IMR-90 (cell line): ENCODE data around the gene ABCC4. TPM values are rescaled to one million over a fixed set of nuclear protein-coding genes. Genes with fewer than 3 reads are reported as not detected.

Source experiments
- ATAC-seq: fragments of 200-7000 bp; cut with Tn5 transposase; 2 replicates; pipeline ENCODE4 v1.9.1; 2020; ENCODE audit warnings: low read depth, mild to moderate bottlenecking, moderate library complexity
- BruUV-seq: library from RNA; stranded (reverse); fragments of 400-500 nt; replicated peaks from 2 replicates; lab custom pipeline; 2021; lab: Mats Ljungman, UMichigan
- CTCF ChIA-PET: fragments of 300-600 bp; formaldehyde crosslinking; extraction: SDS; loops from one replicate; lab custom pipeline; 2021; ENCODE audit warnings: antibody characterized with exemption; lab: Yijun Ruan, JAX
- POLR2A ChIA-PET: fragments of 300-600 bp; sonication (Branson Sonifier 250); formaldehyde crosslinking; loops from one replicate; lab custom pipeline; 2022; ENCODE audit warnings: antibody characterized with exemption; ENCODE audit not compliant: unreplicated experiment; lab: Charles Lee
- DNase-seq: peaks from one replicate; pipeline ENCODE4 v3.0.0; 2013
- H2AFZ ChIP-seq: replicated peaks from 2 replicates; pipeline ENCODE3; 2013; ENCODE audit warnings: low read length, mild to moderate bottlenecking; ENCODE audit not compliant: poor library complexity
- H2AK5ac ChIP-seq: 2 replicates; pipeline ENCODE4 v1.6.1; 2013; ENCODE audit warnings: low read depth, low read length, inconsistent platforms
- H2AK9ac ChIP-seq: replicated peaks from 2 replicates; pipeline ENCODE3; 2013; ENCODE audit warnings: mild to moderate bottlenecking, low read depth, low read length, moderate library complexity; ENCODE audit not compliant: poor library complexity
- H2BK120ac ChIP-seq: 2 replicates; pipeline ENCODE4 v1.6.1; 2013; ENCODE audit warnings: low read depth, low read length, inconsistent platforms
- H2BK15ac ChIP-seq: 3 replicates; pipeline ENCODE4 v1.6.1; 2013; ENCODE audit warnings: low read depth, low read length, inconsistent platforms
- H2BK20ac ChIP-seq: 2 replicates; pipeline ENCODE4 v1.6.1; 2013; ENCODE audit warnings: low read depth, mild to moderate bottlenecking, inconsistent platforms, low read length, moderate library complexity
- H2BK5ac ChIP-seq: 2 replicates; pipeline ENCODE4 v1.6.1; 2013; ENCODE audit warnings: mild to moderate bottlenecking, low read depth, low read length, inconsistent platforms; ENCODE audit not compliant: poor library complexity, severe bottlenecking
- H3K14ac ChIP-seq: replicated peaks from 2 replicates; pipeline ENCODE4 v1.6.1; 2013; ENCODE audit warnings: low read depth, low read length, inconsistent platforms
- H3K18ac ChIP-seq: 2 replicates; pipeline ENCODE4 v1.6.1; 2013; ENCODE audit warnings: low read depth, low read length, control low read depth
- H3K23ac ChIP-seq: 2 replicates; pipeline ENCODE4 v1.6.1; 2013; ENCODE audit warnings: low read depth, low read length, inconsistent platforms
- H3K27ac ChIP-seq: 2 replicates; pipeline ENCODE4 v1.5.1; 2013; ENCODE audit warnings: mild to moderate bottlenecking, control low read depth, low read length; ENCODE audit not compliant: insufficient read depth
- H3K27me3 ChIP-seq: 2 replicates; pipeline ENCODE4 v1.6.1; 2013; ENCODE audit warnings: low read length; ENCODE audit not compliant: control insufficient read depth, insufficient read depth
- H3K36me3 ChIP-seq: 2 replicates; pipeline ENCODE4 v1.6.1; 2013; ENCODE audit warnings: low read length, mixed read lengths; ENCODE audit not compliant: control insufficient read depth, insufficient read depth
- H3K4ac ChIP-seq: 2 replicates; pipeline ENCODE4 v1.6.1; 2013; ENCODE audit warnings: low read depth, low read length, inconsistent platforms
- H3K4me1 ChIP-seq: 2 replicates; pipeline ENCODE4 v1.6.1; 2013; ENCODE audit warnings: low read length, mixed read lengths; ENCODE audit not compliant: control insufficient read depth, insufficient read depth
- H3K4me2 ChIP-seq: 2 replicates; pipeline ENCODE4 v1.6.1; 2013; ENCODE audit warnings: low read depth, mild to moderate bottlenecking, control low read depth, low read length, moderate library complexity
- H3K4me3 ChIP-seq: 2 replicates; pipeline ENCODE4 v1.5.1; 2013; ENCODE audit warnings: low read depth, mild to moderate bottlenecking, control low read depth, low read length, moderate library complexity; ENCODE audit not compliant: insufficient read depth
- H3K56ac ChIP-seq: 2 replicates; pipeline ENCODE4 v1.6.1; 2013; ENCODE audit warnings: low read length, inconsistent platforms; ENCODE audit not compliant: insufficient read depth; ENCODE audit errors: extremely low read depth
- H3K79me1 ChIP-seq, 2 experiments: 2 replicates each; pipeline ENCODE4 v1.6.1; 2013; ENCODE audit warnings: low read length in 2 of 2, inconsistent platforms in 1 of 2, low read depth in 1 of 2
- H3K9ac ChIP-seq: 2 replicates; pipeline ENCODE4 v1.6.1; 2013; ENCODE audit warnings: low read depth, low read length, control low read depth
- H3K9me1 ChIP-seq: 2 replicates; pipeline ENCODE4 v1.6.1; 2013; ENCODE audit warnings: low read length, inconsistent platforms; ENCODE audit not compliant: insufficient read depth
- H3K9me3 ChIP-seq: 2 replicates; pipeline ENCODE4 v1.6.1; 2013; ENCODE audit warnings: low read length; ENCODE audit not compliant: control insufficient read depth, insufficient read depth
- H4K20me1 ChIP-seq: 2 replicates; pipeline ENCODE4 v1.6.1; 2013; ENCODE audit warnings: low read length, inconsistent platforms; ENCODE audit not compliant: insufficient read depth
- H4K5ac ChIP-seq: 2 replicates; pipeline ENCODE4 v1.6.1; 2013; ENCODE audit warnings: mild to moderate bottlenecking, low read depth, low read length, control low read depth
- H4K8ac ChIP-seq, 2 experiments: 2 replicates each; pipeline ENCODE4 v1.6.1; 2013; ENCODE audit warnings: low read depth in 2 of 2, low read length in 2 of 2, control low read depth in 1 of 2, inconsistent platforms in 1 of 2
- H4K91ac ChIP-seq: 2 replicates; pipeline ENCODE4 v1.6.1; 2013; ENCODE audit warnings: low read depth, low read length, inconsistent platforms; ENCODE audit not compliant: insufficient read depth
- BHLHE40 ChIP-seq: fragments of 150-350 bp; IDR thresholded peaks from 2 replicates; pipeline ENCODE4 v1.6.1; 2016; ENCODE audit warnings: mild to moderate bottlenecking, low read depth, low read length
- CEBPB ChIP-seq: IDR thresholded peaks from 2 replicates; pipeline ENCODE4 v1.6.1; 2012; ENCODE audit warnings: low read depth, low read length, improper control_type of control experiment
- CHD1 ChIP-seq: IDR thresholded peaks from 2 replicates; pipeline ENCODE4 v1.6.1; 2012; ENCODE audit warnings: low read depth, low read length, improper control_type of control experiment
- CTCF ChIP-seq: conservative IDR thresholded peaks from 2 replicates; pipeline ENCODE4 v1.5.1; 2012; ENCODE audit warnings: mild to moderate bottlenecking, low read depth, low read length, improper control_type of control experiment
- ELK1 ChIP-seq: fragments of 150-350 bp; IDR thresholded peaks from 2 replicates; pipeline ENCODE4 v1.6.1; 2016; ENCODE audit warnings: low read depth, mild to moderate bottlenecking, low read length, moderate library complexity, borderline replicate concordance
- FOS ChIP-seq: fragments of 150-350 bp; IDR thresholded peaks from 2 replicates; pipeline ENCODE4 v1.6.1; 2016; ENCODE audit warnings: low read depth, low read length
- MAFK ChIP-seq: IDR thresholded peaks from 2 replicates; pipeline ENCODE4 v1.6.1; 2012; ENCODE audit warnings: low read depth, low read length, improper control_type of control experiment
- MAZ ChIP-seq: IDR thresholded peaks from 2 replicates; pipeline ENCODE4 v1.6.1; 2012; ENCODE audit warnings: low read depth, mild to moderate bottlenecking, low read length, improper control_type of control experiment, moderate library complexity, borderline replicate concordance
- MXI1 ChIP-seq: IDR thresholded peaks from 2 replicates; pipeline ENCODE4 v1.6.1; 2012; ENCODE audit warnings: low read depth, mild to moderate bottlenecking, low read length, moderate library complexity, borderline replicate concordance
- NFE2L2 ChIP-seq: fragments of 150-350 bp; IDR thresholded peaks from 2 replicates; pipeline ENCODE4 v1.6.1; 2016; ENCODE audit warnings: low read depth, mild to moderate bottlenecking, low read length
- POLR2A ChIP-seq: IDR thresholded peaks from 2 replicates; pipeline ENCODE4 v1.6.1; 2012; ENCODE audit warnings: mild to moderate bottlenecking, low read depth, low read length
- RAD21 ChIP-seq: IDR thresholded peaks from 2 replicates; pipeline ENCODE4 v1.6.1; 2012; ENCODE audit warnings: low read length, improper control_type of control experiment
- RCOR1 ChIP-seq: IDR thresholded peaks from 2 replicates; pipeline ENCODE4 v1.6.1; 2012; ENCODE audit warnings: mild to moderate bottlenecking, low read length, improper control_type of control experiment; ENCODE audit not compliant: insufficient replicate concordance
- RFX5 ChIP-seq: IDR thresholded peaks from 2 replicates; pipeline ENCODE4 v1.8.0; 2012; ENCODE audit warnings: low read depth, mild to moderate bottlenecking, low read length, moderate library complexity
- SMC3 ChIP-seq: fragments of 150-350 bp; IDR thresholded peaks from 2 replicates; pipeline ENCODE4 v1.6.1; 2016; ENCODE audit warnings: low read depth, mild to moderate bottlenecking, antibody characterized with exemption, low read length, moderate library complexity
- USF2 ChIP-seq: fragments of 150-350 bp; IDR thresholded peaks from 2 replicates; pipeline ENCODE4 v1.6.1; 2017; ENCODE audit warnings: mild to moderate bottlenecking, antibody characterized with exemption, low read length, low read depth
- WGBS, 2 experiments: methylation state at CpG; one replicate each; pipeline versions ENCODE4 v1.1.5 to v1.1.7; 2013; ENCODE audit warnings: missing lambda C conversion rate in 2 of 2; ENCODE audit not compliant: insufficient read length in 1 of 2; ENCODE audit errors: extremely low coverage in 2 of 2; 5-methylcytosine and 5-hydroxymethylcytosine counted together
- dilution Hi-C: fragments of 300-500 bp; cut with HindIII; formaldehyde crosslinking; loops from one replicate; pipeline ENCODE4 v1.14.3; 2018; ENCODE audit warnings: low sequenced_read_pairs; ENCODE audit not compliant: unreplicated experiment
- in situ Hi-C: fragments of 300-500 bp; cut with MboI; formaldehyde crosslinking; loops from 3 replicates; pipeline ENCODE4 v1.14.3; 2019; ENCODE audit warnings: low sequenced_read_pairs, inconsistent platforms, mixed read lengths
- intact Hi-C: fragments of 100-400 bp; cut with micrococcal nuclease; formaldehyde crosslinking; loops from 2 replicates; pipeline ENCODE4 v1.10.0; 2022
- polyA plus RNA-seq, 3 experiments: library from polyadenylated mRNA; depleted of rRNA; stranded (reverse); fragments of >200 nt; gene quantifications; 2 replicates each; pipeline ENCODE4 v1.2.3, GENCODE V29; 2012; ENCODE audit warnings: low replicate concordance in 1 of 3
- total RNA-seq: library from RNA; depleted of rRNA; stranded (reverse); fragments of >200 nt; gene quantifications from 2 replicates; pipeline ENCODE4 v1.2.3, GENCODE V29; 2012

Gene ABCC4
- total and polyA plus RNA-seq, 2 of the 4 experiments (the other 2 are of a cell fraction) = 16.6 to 41.4 TPM

GRCh38 chr13:95156208-95156607 lies 145.0 kb downstream of the ABCC4 start:
- H3K4ac ChIP-seq = no peak overlapping the region
- dilution Hi-C loops = no loop called here
- H3K4me3 ChIP-seq = no peak overlapping the region
- in situ Hi-C loops = no loop called here
- DNase-seq = peak; percentile 17
- H3K36me3 ChIP-seq = peaks cover 20% of the 10 kb centered on the region
- no TSS peak for BruUV-seq
- ChIA-PET POLR2A (no interaction called here), CTCF (no interaction called here)
- no peak overlapping the region for H3K23ac ChIP-seq
- peaks cover 4% of the 10 kb centered on the region; the same call in 1 of the 2 replicates for H4K20me1 ChIP-seq
- no peak overlapping the region for H3K18ac ChIP-seq
- TF ChIP-seq RAD21 (peak; percentile 56), MXI1 (no peak), RFX5 (no peak), MAFK (no peak), NFE2L2 (no peak), FOS (no peak), ELK1 (no peak), RCOR1 (no peak), USF2 (no peak), BHLHE40 (no peak), MAZ (no peak), CHD1 (no peak), CEBPB (no peak), SMC3 (0 out of 2 replicates have a peak, but pooled peaks have one; percentile 13), POLR2A (no peak), CTCF (peak; percentile 40)
- H4K8ac ChIP-seq = no peak overlapping the region
- H3K9me3 ChIP-seq = no peaks in the 10 kb centered on the region
- no peak overlapping the region for H3K56ac ChIP-seq
- H3K27me3 ChIP-seq = no peaks in the 10 kb centered on the region
- peaks cover 7 to 17% of the 10 kb centered on the region in 2 experiments; a peak in 2 of 4 replicates for H3K79me1 ChIP-seq
- H2BK20ac ChIP-seq = no peak overlapping the region
- H3K27ac ChIP-seq = no peak overlapping the region
- H2AK5ac ChIP-seq = no peak overlapping the region
- intact Hi-C loops = no loop called here
- no peak overlapping the region for H3K14ac ChIP-seq
- H3K9me1 ChIP-seq = peaks cover 6% of the 10 kb centered on the region; the same call in 1 of the 2 replicates
- no peak overlapping the region for H2BK5ac ChIP-seq
- H3K4me1 ChIP-seq = peaks cover 8% of the 10 kb centered on the region
- no peak overlapping the region for H3K4me2 ChIP-seq
- no peak overlapping the region for H2AFZ ChIP-seq
- H2AK9ac ChIP-seq = no peak overlapping the region
- H4K5ac ChIP-seq = no peak overlapping the region
- no peak overlapping the region for H2BK15ac ChIP-seq
- no peak overlapping the region for H4K91ac ChIP-seq
- no peak for ATAC-seq
- no peak overlapping the region for H3K9ac ChIP-seq
- 100% methylated on average over 1 of the region's 3 CpGs; no CpG with 5 or more reads in 1 of the 2 experiments for WGBS, 2 experiments
- no peak overlapping the region for H2BK120ac ChIP-seq
